Lower leg skin (tissue), 3 donors: Measurements from ENCODE around the gene OR11L1.

Experiments
- CTCF ChIP-seq, 3 donors: fragments of 450-650 bp; IDR thresholded peaks; one replicate each; pipeline ENCODE4 v1.5.1; 2016; ENCODE audit warnings: antibody characterized with exemption in 3 of 3, mild to moderate bottlenecking in 3 of 3, moderate library complexity in 2 of 3
- POLR2A ChIP-seq, 2 donors: fragments of 450-650 bp; IDR thresholded peaks; one replicate each; pipeline ENCODE4 v1.6.1; 2016 to 2017; ENCODE audit warnings: antibody characterized with exemption in 2 of 2, mild to moderate bottlenecking in 1 of 2, moderate library complexity in 1 of 2

- TF ChIP-seq POLR2A (IDR thresholded peaks at IDR 0.05): no peak
- TF ChIP-seq CTCF (IDR thresholded peaks at IDR 0.05): no peak
Observed at GRCh38 chr1:247864644-247865043, 22.9 kb upstream of the OR11L1 start.
